Measurements from ENCODE around the gene DAD1.

DAD1 gene

GRCh38 chr14:22515929-22516328 is 73.1 kb downstream of the DAD1 start:
- DNase-seq (ENCODE audit: low spot score), result no peak
